SK-N-SH treated with all-trans-retinoic acid at 6 μM for 48 hours (cell line): ENCODE results near the gene ATOX1.

Experiments used
- CSDC2 ChIP-seq: fragments of 250-450 bp; sonication (Bioruptor Pico); IDR thresholded peaks from 2 replicates; pipeline ENCODE4 v1.5.0; 2020; ENCODE audit warnings: mild to moderate bottlenecking, moderate library complexity
- GLIS3 ChIP-seq: fragments of 250-450 bp; sonication (Bioruptor Pico); IDR thresholded peaks from 2 replicates; pipeline ENCODE4 v1.5.0; 2020; ENCODE audit warnings: mild to moderate bottlenecking, moderate library complexity
- ISL1 ChIP-seq: fragments of 250-450 bp; sonication (Bioruptor Pico); IDR thresholded peaks from 2 replicates; pipeline ENCODE4 v2.1.2; 2022; ENCODE audit warnings: mild to moderate bottlenecking, moderate library complexity
- POU6F1 ChIP-seq: fragments of 250-450 bp; sonication (Bioruptor Pico); IDR thresholded peaks from 2 replicates; pipeline ENCODE4 v1.8.0; 2021; ENCODE audit warnings: low read depth, mild to moderate bottlenecking, moderate library complexity, borderline replicate concordance
- PPARA ChIP-seq: fragments of 250-450 bp; sonication (Bioruptor Pico); IDR thresholded peaks from 2 replicates; pipeline ENCODE4 v1.5.0; 2020; ENCODE audit warnings: mild to moderate bottlenecking, borderline replicate concordance
- RARB ChIP-seq: fragments of 250-450 bp; sonication (Bioruptor Pico); IDR thresholded peaks from 2 replicates; pipeline ENCODE4 v1.8.0; 2021; ENCODE audit warnings: mild to moderate bottlenecking, moderate library complexity
- SNAI2 ChIP-seq: fragments of 250-450 bp; sonication (Bioruptor Pico); IDR thresholded peaks from 2 replicates; pipeline ENCODE4 v1.5.0; 2020; ENCODE audit warnings: mild to moderate bottlenecking, moderate library complexity
- TCF4 ChIP-seq: fragments of 250-450 bp; sonication (Bioruptor Pico); IDR thresholded peaks from 2 replicates; pipeline ENCODE4 v1.8.0; 2021; ENCODE audit warnings: mild to moderate bottlenecking, moderate library complexity, borderline replicate concordance
- TOX ChIP-seq: fragments of 250-450 bp; sonication (Bioruptor Pico); IDR thresholded peaks from 2 replicates; pipeline ENCODE4 v1.8.0; 2021; ENCODE audit warnings: mild to moderate bottlenecking, moderate library complexity, borderline replicate concordance
- ZC3H10 ChIP-seq: fragments of 250-450 bp; sonication (Bioruptor Pico); IDR thresholded peaks from 2 replicates; pipeline ENCODE4 v1.5.1; 2021; ENCODE audit warnings: mild to moderate bottlenecking, moderate library complexity
- ZFP3 ChIP-seq: fragments of 250-450 bp; sonication (Bioruptor Pico); IDR thresholded peaks from 2 replicates; pipeline ENCODE4 v1.5.0; 2020; ENCODE audit warnings: mild to moderate bottlenecking, moderate library complexity
- ZFP30 ChIP-seq: fragments of 450-650 bp; formaldehyde crosslinking; IDR thresholded peaks from 2 replicates; pipeline ENCODE4 v1.5.0; 2022; ENCODE audit warnings: mild to moderate bottlenecking, moderate library complexity
- ZNF8 ChIP-seq: fragments of 450-650 bp; formaldehyde crosslinking; IDR thresholded peaks from 2 replicates; pipeline ENCODE4 v1.5.0; 2020; ENCODE audit warnings: mild to moderate bottlenecking, moderate library complexity

GRCh38 chr5:151798674-151799073 lies 40.2 kb upstream of the ATOX1 start:
- TF ChIP-seq TOX (CRISPR knock-in tag): no peak
- no peak for TF ChIP-seq ZFP30 (CRISPR knock-in tag)
- no peak for TF ChIP-seq ISL1 (CRISPR knock-in tag)
- no peak for TF ChIP-seq GLIS3 (CRISPR knock-in tag)
- no peak for TF ChIP-seq ZFP3 (CRISPR knock-in tag)
- no peak for TF ChIP-seq POU6F1 (CRISPR knock-in tag)
- no peak for TF ChIP-seq CSDC2 (CRISPR knock-in tag)
- TF ChIP-seq RARB (CRISPR knock-in tag): no peak
- no peak for TF ChIP-seq ZC3H10 (CRISPR knock-in tag)
- TF ChIP-seq TCF4 (CRISPR knock-in tag): no peak
- TF ChIP-seq PPARA: no peak
- no peak for TF ChIP-seq ZNF8 (CRISPR knock-in tag)
- no peak for TF ChIP-seq SNAI2 (CRISPR knock-in tag)
